Suppressor macrophage (primary cell): ENCODE data around the gene SLC22A16.

ENCODE experiments used
- DNase-seq, 4 experiments: peaks; one replicate each; pipeline ENCODE4 v3.0.0-alpha.2; 2020 to 2022

Gene SLC22A16

GRCh38 chr6:110446405-110446804 is 30.0 kb downstream of the SLC22A16 start:
- DNase-seq = no peak

- DNase-seq = no peak
Measured at GRCh38 chr6:110440026-110440425, 36.4 kb downstream of the SLC22A16 start.

- no peak for DNase-seq
Measured at GRCh38 chr6:110439356-110439755, 37.1 kb downstream of the SLC22A16 start.

GRCh38 chr6:110434961-110435602 is 41.3 kb downstream of the SLC22A16 start:
- no peak for DNase-seq

- peak; percentile 21 to 57 (median 38) for DNase-seq
Measured at GRCh38 chr6:110432285-110432900, 44.0 kb downstream of the SLC22A16 start.

GRCh38 chr6:110430741-110431140 is 45.7 kb downstream of the SLC22A16 start:
- DNase-seq = no peak

GRCh38 chr6:110430236-110430635 is 46.2 kb downstream of the SLC22A16 start:
- no peak for DNase-seq

- no peak for DNase-seq
Measured at GRCh38 chr6:110428153-110428552, 48.3 kb downstream of the SLC22A16 start.

GRCh38 chr6:110425816-110426215 is 50.6 kb downstream of the SLC22A16 start:
- no peak for DNase-seq

GRCh38 chr6:110422444-110422822 is 54.0 kb downstream of the SLC22A16 start:
- DNase-seq = peak in 3 of 4 experiments; percentile 16 to 66 (median 63)

GRCh38 chr6:110421749-110422443 is 54.5 kb downstream of the SLC22A16 start:
- peak; percentile 66 to 78 (median 75) for DNase-seq

GRCh38 chr6:110419028-110419739 is 57.2 kb downstream of the SLC22A16 start:
- DNase-seq = peak in 2 of 4 experiments; percentile 24 to 40

- no peak for DNase-seq
Measured at GRCh38 chr6:110418594-110418993, 57.8 kb downstream of the SLC22A16 start.

- DNase-seq = peak; percentile 73 to 87 (median 79)
Measured at GRCh38 chr6:110415086-110415916, 61.1 kb downstream of the SLC22A16 start, which contains the start of gene DDO. TSS of gene DDO (minus strand) at chr6:110415575. CDS start at chr6:110413462, 2,113 bp downstream.

GRCh38 chr6:110414669-110415068 is 61.7 kb downstream of the SLC22A16 start:
- peak; percentile 55 to 83 (median 80) for DNase-seq

GRCh38 chr6:110412360-110412759 is 64.1 kb downstream of the SLC22A16 start:
- DNase-seq = no peak

GRCh38 chr6:110410511-110410910 is 65.9 kb downstream of the SLC22A16 start:
- peak; percentile 48 to 78 (median 57) for DNase-seq

- DNase-seq = no peak
Measured at GRCh38 chr6:110409794-110410193, 66.6 kb downstream of the SLC22A16 start.

- no peak for DNase-seq
Measured at GRCh38 chr6:110408901-110409300, 67.5 kb downstream of the SLC22A16 start.

GRCh38 chr6:110404607-110405006 is 71.8 kb downstream of the SLC22A16 start:
- DNase-seq = peak; percentile 73 to 83 (median 79)

GRCh38 chr6:110401585-110402176 is 74.7 kb downstream of the SLC22A16 start:
- no peak for DNase-seq

- DNase-seq = no peak
Measured at GRCh38 chr6:110400208-110400607, 76.2 kb downstream of the SLC22A16 start.
